GM12878 (cell line): ENCODE results near the gene SMARCAL1. TPM values are rescaled to one million over a fixed set of nuclear protein-coding genes. Genes with fewer than 3 reads are reported as not detected.

ENCODE experiments used
- ATAC-seq: fragments of 200-7000 bp; cut with Tn5 transposase; 3 replicates; pipeline ENCODE4 v1.9.1; 2020; ENCODE audit warnings: mild to moderate bottlenecking, moderate library complexity
- BruUV-seq: library from RNA; stranded (reverse); fragments of 400-500 nt; replicated peaks from 2 replicates; lab custom pipeline; 2021; lab: Mats Ljungman, UMichigan
- CTCF ChIA-PET: fragments of 300-600 bp; sonication (Branson Sonifier 250); formaldehyde crosslinking; extraction: SDS; loops from one replicate; lab custom pipeline; 2021; ENCODE audit warnings: inconsistent platforms; lab: Yijun Ruan, JAX
- POLR2A ChIA-PET: fragments of 350-600 bp; formaldehyde crosslinking; extraction: SDS; loops from one replicate; lab custom pipeline; 2021; ENCODE audit warnings: inconsistent platforms; lab: Charles Lee
- RAD21 ChIA-PET: fragments of 300-600 bp; sonication (Branson Sonifier 250); formaldehyde crosslinking; loops from one replicate; lab custom pipeline; 2023; ENCODE audit warnings: antibody characterized with exemption; ENCODE audit not compliant: unreplicated experiment; lab: Charles Lee
- SMC1A ChIA-PET: fragments of 300-600 bp; sonication (Branson Sonifier 250); formaldehyde crosslinking; loops from one replicate; lab custom pipeline; 2023; ENCODE audit not compliant: unreplicated experiment, uncharacterized antibody; lab: Charles Lee
- DNase-seq: peaks from one replicate; pipeline ENCODE4 v3.0.0-alpha.2; 2011; ENCODE audit warnings: low read depth, low spot score
- FAIRE-seq: peaks from 3 replicates; lab custom pipeline; 2011; peaks lifted over from hg19 to GRCh38; lab: Jason Lieb, UNC
- H2AFZ ChIP-seq: 2 replicates; pipeline ENCODE4 v1.6.0; 2011; ENCODE audit warnings: low read depth, low read length, control low read depth; ENCODE audit not compliant: control insufficient read depth
- H3K27ac ChIP-seq: 2 replicates; pipeline ENCODE4 v1.5.1; 2011; ENCODE audit warnings: control low read depth; ENCODE audit not compliant: control insufficient read depth, insufficient read depth
- H3K27me3 ChIP-seq, 2 experiments: replicated peaks in 1 of 2; 2 replicates each; pipeline versions ENCODE4 v1.6.0 to v1.6.1; 2011; ENCODE audit warnings: low read length in 1 of 2; ENCODE audit not compliant: control insufficient read depth in 2 of 2, insufficient read depth in 2 of 2
- H3K36me3 ChIP-seq, 2 experiments: 2 replicates each; pipeline ENCODE4 v1.5.1; 2011; ENCODE audit warnings: low read length in 1 of 2; ENCODE audit not compliant: control insufficient read depth in 2 of 2, insufficient read depth in 2 of 2
- H3K4me1 ChIP-seq: 2 replicates; pipeline ENCODE4 v1.6.1; 2011; ENCODE audit warnings: mild to moderate bottlenecking, low read length, moderate library complexity, mixed read lengths; ENCODE audit not compliant: control insufficient read depth, insufficient read depth
- H3K4me2 ChIP-seq: 2 replicates; pipeline ENCODE4 v1.6.0; 2011; ENCODE audit warnings: control low read depth; ENCODE audit not compliant: control insufficient read depth, insufficient read depth
- H3K4me3 ChIP-seq: fragments of 200-600 bp; sonication (generic); 2 replicates; pipeline ENCODE4 v1.5.1; 2016
- H3K79me2 ChIP-seq: 2 replicates; pipeline ENCODE4 v1.6.0; 2011; ENCODE audit warnings: low read length; ENCODE audit not compliant: control insufficient read depth, insufficient read depth
- H3K9ac ChIP-seq: 2 replicates; pipeline ENCODE4 v1.8.0; 2011; ENCODE audit warnings: low read length, control low read depth, mixed read lengths; ENCODE audit not compliant: control insufficient read depth, insufficient read depth
- H3K9me3 ChIP-seq: replicated peaks from 3 replicates; pipeline ENCODE4 v1.5.1; 2011; ENCODE audit warnings: mild to moderate bottlenecking, low read length; ENCODE audit not compliant: control insufficient read depth, insufficient read depth
- H4K20me1 ChIP-seq: 2 replicates; pipeline ENCODE4 v1.6.0; 2011; ENCODE audit not compliant: control insufficient read depth, insufficient read depth
- HDGF ChIP-seq: fragments of 450-650 bp; IDR thresholded peaks from 2 replicates; pipeline ENCODE4 v1.6.1; 2016; ENCODE audit warnings: antibody characterized with exemption
- HSF1 ChIP-seq: fragments of 150-350 bp; IDR thresholded peaks from 2 replicates; pipeline ENCODE4 v1.6.1; 2014; ENCODE audit warnings: mild to moderate bottlenecking, low read depth, low read length
- MTA3 ChIP-seq: IDR thresholded peaks from 2 replicates; pipeline ENCODE4 v1.6.1; 2012; ENCODE audit warnings: low read length, inconsistent platforms, borderline replicate concordance
- NFYA ChIP-seq: IDR thresholded peaks from 2 replicates; pipeline ENCODE4 v1.6.1; 2011; ENCODE audit warnings: low read depth, mild to moderate bottlenecking, low read length, improper control_type of control experiment, borderline replicate concordance
- RAD51 ChIP-seq: fragments of 450-650 bp; IDR thresholded peaks from 2 replicates; pipeline ENCODE4 v1.6.1; 2016; ENCODE audit warnings: moderate library complexity, mild to moderate bottlenecking, inconsistent platforms
- SPI1 ChIP-seq: IDR thresholded peaks from 2 replicates; pipeline ENCODE4 v1.6.1; 2011; ENCODE audit warnings: low read depth, mild to moderate bottlenecking, low read length, moderate library complexity, borderline replicate concordance; ENCODE audit not compliant: insufficient read depth
- TCF3 ChIP-seq: IDR thresholded peaks from 2 replicates; pipeline ENCODE4 v1.6.1; 2012; ENCODE audit warnings: low read depth, mild to moderate bottlenecking, low read length, borderline replicate concordance; ENCODE audit not compliant: insufficient read depth
- WGBS: methylation state at CpG from one replicate; pipeline ENCODE4 v1.1.6; 2016; ENCODE audit warnings: low lambda C conversion rate; ENCODE audit not compliant: insufficient replicate concordance, insufficient coverage; ENCODE audit errors: missing lambda C conversion rate; 5-methylcytosine and 5-hydroxymethylcytosine counted together
- in situ Hi-C: fragments of 300-500 bp; cut with MboI; formaldehyde crosslinking; loops from 9 replicates; pipeline ENCODE4 v1.14.3; 2018; ENCODE audit warnings: mixed read lengths
- intact Hi-C: fragments of 100-400 bp; cut with micrococcal nuclease; formaldehyde crosslinking; loops from one replicate; pipeline ENCODE4 v1.14.2; 2022; ENCODE audit not compliant: unreplicated experiment
- polyA plus RNA-seq, 11 experiments: library from polyadenylated mRNA; depleted of rRNA in 4 of 11; unstranded in 6 of 11; stranded (reverse) in 5 of 11; fragments of >200 nt; fragmentation: Nextera tagmentation in 4 of 11; fragmentation: Illumina TruSeq in 1 of 11; extraction: Ambion mirVana in 4 of 11; extraction: Trizol in 1 of 11; gene quantifications; 1 replicate in 1 of 11; 2 replicates in 10 of 11; pipeline versions ENCODE4 v1.2.1 to v1.2.3, GENCODE V29; 2011 to 2016; ENCODE audit warnings: inconsistent platforms in 2 of 11, missing spikeins in 2 of 11, low read depth in 1 of 11
- total RNA-seq, 4 experiments: library from RNA; depleted of rRNA in 3 of 4; stranded (reverse); fragments of >200 nt in 3 of 4; fragmentation: Illumina TruSeq in 1 of 4; extraction: Trizol in 1 of 4; gene quantifications; 2 replicates each; pipeline versions ENCODE4 v1.2.1 to v1.2.3, GENCODE V29; 2013 to 2021

The SMARCAL1 gene
- total and polyA plus RNA-seq, 10 of the 15 experiments (the other 5 are each of a cell fraction or from before 2014, with no cell fraction given), result 10.8 to 32.9 (median 21.8) TPM

- WGBS, result 0% methylated on average over 6 of the region's 6 CpGs
- peak overlapping the region; percentile 100 for H3K9ac ChIP-seq
- in situ Hi-C loops (no loop called here), intact Hi-C loops (loop anchor here (1.0 to 10.0 kb wide), 3 partner anchors 86 to 463 kb away; partner anchors contain the start of gene SMARCAL1)
- TSS peak; percentile 96 for BruUV-seq
- DNase-seq (no peak), FAIRE-seq (no peak), ATAC-seq (no peak; the same call in 2 of the 3 replicates)
- POLR2A ChIA-PET, result interaction anchor here (1.0 to 2.5 kb wide), 5 partner anchors 11 to 87 kb away, joined by 3 to 16 read pairs (median 5); partner anchors contain the start of gene SMARCAL1
- peak overlapping the region; percentile 83 for H2AFZ ChIP-seq
- peaks cover 28% of the 10 kb centered on the region for H3K4me1 ChIP-seq
- RAD21 ChIA-PET, result interaction anchor here (0.7 to 1.5 kb wide), 8 partner anchors 11 to 1549 kb away, joined by 3 to 6 read pairs (median 4); no protein-coding TSS in a partner anchor
- H3K4me2 ChIP-seq, result peak overlapping the region; percentile 78
- SMC1A ChIA-PET, result interaction anchor here (0.7 to 2.2 kb wide), 9 partner anchors 16 to 280 kb away, joined by 3 to 7 read pairs (median 4); partner anchors contain the start of gene SMARCAL1
- no peak for TF ChIP-seq NFYA
- TF ChIP-seq RAD51, result no peak
- 0 out of 2 replicates have a peak, but pooled peaks have one; percentile 25 for TF ChIP-seq TCF3
- TF ChIP-seq SPI1, result no peak
- TF ChIP-seq HSF1, result no peak
- 0 out of 2 replicates have a peak, but pooled peaks have one; percentile 15 for TF ChIP-seq MTA3
- no peak for TF ChIP-seq HDGF
- H3K9me3 ChIP-seq, result no peaks in the 10 kb centered on the region
- H3K27ac ChIP-seq, result peak overlapping the region; percentile 88
- H3K79me2 ChIP-seq, result peaks cover 60% of the 10 kb centered on the region
- H4K20me1 ChIP-seq, result peaks cover 4% of the 10 kb centered on the region; the same call in 1 of the 2 replicates
- H3K27me3 ChIP-seq, result no peaks in the 10 kb centered on the region
- peaks cover 8 to 24% of the 10 kb centered on the region in 2 experiments for H3K36me3 ChIP-seq
- CTCF ChIA-PET, result interaction anchor here (0.8 to 1.5 kb wide), 11 partner anchors 15 to 384 kb away, joined by 3 to 6 read pairs (median 4); no protein-coding TSS in a partner anchor
- H3K4me3 ChIP-seq, result peak overlapping the region; percentile 94
Observed at GRCh38 chr2:216498070-216498378, 85.7 kb downstream of the SMARCAL1 start.
